ENCODE measurements around the gene ZBED2.

DNA sequence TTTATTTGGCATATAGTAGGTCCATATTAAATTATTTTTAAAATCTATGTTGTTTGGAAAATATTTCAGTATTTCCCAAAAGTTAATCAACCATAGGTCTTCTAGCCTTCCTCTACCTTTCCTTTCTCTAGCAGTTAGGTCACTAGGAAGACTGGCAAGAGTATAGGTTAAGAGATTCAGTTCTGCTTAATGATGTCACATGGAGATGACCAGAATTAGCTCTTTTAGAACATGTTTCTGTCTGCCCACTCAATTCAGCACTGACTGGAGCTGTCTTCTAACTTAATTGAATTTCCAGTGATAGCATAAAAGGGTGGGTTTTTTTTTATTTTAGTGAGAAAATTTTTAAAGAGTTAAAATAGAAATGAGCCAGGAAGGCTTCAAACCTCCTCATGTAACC, 23.8 kb upstream of the ZBED2 start:
- TF ChIP-seq ZNF114 (CRISPR knock-in tag; IDR thresholded peaks at IDR 0.05) (no peak), EZH2 (IDR thresholded peaks at IDR 0.05; ENCODE audit: low read depth, unreplicated experiment) (no peak), POLR2AphosphoS5 (IDR thresholded peaks at IDR 0.05; ENCODE audit: low read depth) (no peak), EZH2phosphoT487 (IDR thresholded peaks at IDR 0.05; ENCODE audit: unreplicated experiment) (no peak)
- TF ChIP-seq, protein P1, sequence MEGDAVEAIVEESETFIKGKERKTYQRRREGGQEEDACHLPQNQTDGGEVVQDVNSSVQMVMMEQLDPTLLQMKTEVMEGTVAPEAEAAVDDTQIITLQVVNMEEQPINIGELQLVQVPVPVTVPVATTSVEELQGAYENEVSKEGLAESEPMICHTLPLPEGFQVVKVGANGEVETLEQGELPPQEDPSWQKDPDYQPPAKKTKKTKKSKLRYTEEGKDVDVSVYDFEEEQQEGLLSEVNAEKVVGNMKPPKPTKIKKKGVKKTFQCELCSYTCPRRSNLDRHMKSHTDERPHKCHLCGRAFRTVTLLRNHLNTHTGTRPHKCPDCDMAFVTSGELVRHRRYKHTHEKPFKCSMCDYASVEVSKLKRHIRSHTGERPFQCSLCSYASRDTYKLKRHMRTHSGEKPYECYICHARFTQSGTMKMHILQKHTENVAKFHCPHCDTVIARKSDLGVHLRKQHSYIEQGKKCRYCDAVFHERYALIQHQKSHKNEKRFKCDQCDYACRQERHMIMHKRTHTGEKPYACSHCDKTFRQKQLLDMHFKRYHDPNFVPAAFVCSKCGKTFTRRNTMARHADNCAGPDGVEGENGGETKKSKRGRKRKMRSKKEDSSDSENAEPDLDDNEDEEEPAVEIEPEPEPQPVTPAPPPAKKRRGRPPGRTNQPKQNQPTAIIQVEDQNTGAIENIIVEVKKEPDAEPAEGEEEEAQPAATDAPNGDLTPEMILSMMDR (conservative IDR thresholded peaks at IDR 0.05; ENCODE audit: low read depth in 2 of 2): no peak

Data from GM23338 (cell line).